H1 (cell line): Measurements from ENCODE around the gene CWH43. TPM values are rescaled to one million over a fixed set of nuclear protein-coding genes. Genes with fewer than 3 reads are reported as not detected.
A peak's percentile ranks its signal among the peaks of the same experiment; 100 is the strongest.

Source experiments
- CTCF ChIA-PET: fragments of 300-600 bp; sonication (Branson Sonifier 250); formaldehyde crosslinking; loops from one replicate; lab custom pipeline; 2021; ENCODE audit not compliant: partially characterized antibody; lab: Charles Lee
- POLR2A ChIA-PET: fragments of 300-600 bp; sonication (Branson Sonifier 250); formaldehyde crosslinking; loops from one replicate; lab custom pipeline; 2021; ENCODE audit warnings: inconsistent platforms; ENCODE audit not compliant: partially characterized antibody; lab: Charles Lee
- DNase-seq, 2 experiments: peaks; one replicate each; pipeline versions ENCODE4 v3.0.0 to v3.0.0-alpha.2; 2010 to 2022; ENCODE audit warnings: low spot score in 2 of 2, low read depth in 1 of 2, mixed read lengths in 1 of 2
- FAIRE-seq: peaks from 2 replicates; lab custom pipeline; 2011; peaks lifted over from hg19 to GRCh38; lab: Jason Lieb, UNC
- H2AFZ ChIP-seq: 2 replicates; pipeline ENCODE4 v1.8.1; 2012; ENCODE audit warnings: low read length, inconsistent platforms
- H2AK5ac ChIP-seq: 2 replicates; pipeline ENCODE4 v1.6.1; 2013; ENCODE audit warnings: low read depth, low read length
- H2BK120ac ChIP-seq: replicated peaks from 2 replicates; pipeline ENCODE3; 2013; ENCODE audit warnings: low read depth, low read length, inconsistent platforms
- H2BK12ac ChIP-seq: 2 replicates; pipeline ENCODE4 v1.6.1; 2013; ENCODE audit warnings: low read depth, low read length
- H2BK15ac ChIP-seq: 2 replicates; pipeline ENCODE4 v1.6.1; 2013; ENCODE audit warnings: low read length
- H2BK20ac ChIP-seq: 2 replicates; pipeline ENCODE4 v1.6.1; 2013; ENCODE audit warnings: low read length
- H2BK5ac ChIP-seq: 2 replicates; pipeline ENCODE4 v1.6.1; 2013; ENCODE audit warnings: low read depth, low read length
- H3K14ac ChIP-seq: 2 replicates; pipeline ENCODE4 v1.6.1; 2013; ENCODE audit warnings: inconsistent platforms; ENCODE audit not compliant: insufficient read length
- H3K18ac ChIP-seq: 2 replicates; pipeline ENCODE4 v1.6.1; 2013; ENCODE audit warnings: low read length; ENCODE audit errors: extremely low read depth
- H3K23ac ChIP-seq: 2 replicates; pipeline ENCODE4 v1.6.1; 2013; ENCODE audit warnings: inconsistent platforms; ENCODE audit not compliant: insufficient read length
- H3K23me2 ChIP-seq: 2 replicates; pipeline ENCODE4 v1.6.1; 2013; ENCODE audit warnings: low read depth, low read length
- H3K27ac ChIP-seq: 2 replicates; pipeline ENCODE4 v1.6.1; 2011; ENCODE audit warnings: low read depth, low read length, inconsistent platforms
- H3K27me3 ChIP-seq, 4 experiments: replicated peaks in 1 of 4; 1 replicate in 1 of 4; 2 replicates in 3 of 4; pipeline versions ENCODE4 v1.6.1 to v1.8.1; 2011 to 2013; ENCODE audit warnings: low read length in 3 of 4, mild to moderate bottlenecking in 3 of 4, inconsistent platforms in 2 of 4, mixed read lengths in 2 of 4, moderate library complexity in 1 of 4; ENCODE audit not compliant: control insufficient read depth in 3 of 4, insufficient read depth in 3 of 4; ENCODE audit errors: extremely low read depth in 1 of 4
- H3K36me3 ChIP-seq, 4 experiments: 2 replicates each; pipeline versions ENCODE4 v1.6.1 to v1.8.1; 2011 to 2013; ENCODE audit warnings: mild to moderate bottlenecking in 4 of 4, low read length in 3 of 4, moderate library complexity in 2 of 4, control low read depth in 1 of 4, inconsistent platforms in 1 of 4; ENCODE audit not compliant: insufficient read depth in 4 of 4, control insufficient read depth in 2 of 4
- H3K4ac ChIP-seq: replicated peaks from 2 replicates; pipeline ENCODE3; 2013; ENCODE audit warnings: low read length, low read depth, mixed read lengths, inconsistent platforms; ENCODE audit not compliant: insufficient read length
- H3K4me1 ChIP-seq, 4 experiments: replicated peaks in 1 of 4; 1 replicate in 1 of 4; 2 replicates in 3 of 4; pipeline versions ENCODE4 v1.6.1 to v1.8.1; 2011 to 2013; ENCODE audit warnings: low read length in 3 of 4, inconsistent platforms in 2 of 4, mixed read lengths in 1 of 4; ENCODE audit not compliant: insufficient read depth in 4 of 4, control insufficient read depth in 3 of 4
- H3K4me2 ChIP-seq, 2 experiments: 2 replicates each; pipeline versions ENCODE4 v1.6.1 to v1.8.1; 2011 to 2013; ENCODE audit warnings: low read depth in 2 of 2, low read length in 2 of 2, control low read depth in 1 of 2, inconsistent platforms in 1 of 2, mild to moderate bottlenecking in 1 of 2; ENCODE audit not compliant: insufficient read depth in 1 of 2
- H3K4me3 ChIP-seq, 4 experiments: fragments of 200-600, 300-600 bp in 1 of 4; sonication (generic), shearing (Covaris generic), sonication (Bioruptor Twin) in 1 of 4; 2 replicates each; pipeline versions ENCODE4 v1.5.1 to v1.8.1; 2011 to 2016; ENCODE audit warnings: low read length in 4 of 4, low read depth in 3 of 4, control low read depth in 2 of 4, inconsistent platforms in 2 of 4, mild to moderate bottlenecking in 2 of 4, mixed read lengths in 1 of 4, moderate library complexity in 1 of 4; ENCODE audit not compliant: insufficient read depth in 2 of 4; ENCODE audit errors: extremely low read depth in 1 of 4
- H3K56ac ChIP-seq: replicated peaks from 2 replicates; pipeline ENCODE3; 2013; ENCODE audit warnings: low read depth, mild to moderate bottlenecking, mixed read lengths, low read length, inconsistent platforms; ENCODE audit not compliant: insufficient read length
- H3K79me1 ChIP-seq: 2 replicates; pipeline ENCODE4 v1.6.1; 2013; ENCODE audit warnings: low read depth, low read length, control low read depth
- H3K79me2 ChIP-seq, 2 experiments: 2 replicates each; pipeline versions ENCODE4 v1.6.1 to v1.8.1; 2012 to 2013; ENCODE audit warnings: low read length in 2 of 2, mild to moderate bottlenecking in 2 of 2, inconsistent platforms in 1 of 2; ENCODE audit not compliant: insufficient read depth in 2 of 2, control insufficient read depth in 1 of 2
- H3K9ac ChIP-seq, 4 experiments: replicated peaks in 1 of 4; 1 replicate in 1 of 4; 2 replicates in 3 of 4; pipeline versions ENCODE4 v1.6.1 to v1.8.1; 2011 to 2013; ENCODE audit warnings: low read depth in 3 of 4, low read length in 3 of 4, control low read depth in 2 of 4, mild to moderate bottlenecking in 2 of 4, moderate library complexity in 2 of 4, inconsistent platforms in 1 of 4; ENCODE audit errors: extremely low read depth in 1 of 4
- H3K9me3 ChIP-seq, 2 experiments: 2 replicates each; pipeline versions ENCODE4 v1.6.1 to v1.8.1; 2012 to 2013; ENCODE audit warnings: mild to moderate bottlenecking in 2 of 2, moderate library complexity in 2 of 2, control low read depth in 1 of 2, inconsistent platforms in 1 of 2, low read depth in 1 of 2, low read length in 1 of 2, mixed read lengths in 1 of 2; ENCODE audit not compliant: insufficient read depth in 2 of 2
- H4K20me1 ChIP-seq, 2 experiments: replicated peaks in 1 of 2; 2 replicates each; pipeline versions ENCODE3 to v1.8.1; 2011 to 2013; ENCODE audit warnings: inconsistent platforms in 2 of 2, low read length in 2 of 2, mild to moderate bottlenecking in 1 of 2; ENCODE audit not compliant: insufficient read depth in 2 of 2, control insufficient read depth in 1 of 2
- H4K5ac ChIP-seq: 2 replicates; pipeline ENCODE4 v1.6.1; 2013; ENCODE audit warnings: low read length, low read depth, mixed read lengths, inconsistent platforms; ENCODE audit not compliant: insufficient read length
- H4K8ac ChIP-seq: 2 replicates; pipeline ENCODE4 v1.8.0; 2013; ENCODE audit warnings: mild to moderate bottlenecking, moderate library complexity, low read length, inconsistent platforms; ENCODE audit not compliant: insufficient read depth; ENCODE audit errors: extremely low read depth
- H4K91ac ChIP-seq: replicated peaks from 2 replicates; pipeline ENCODE3; 2013; ENCODE audit warnings: low read length, mixed read lengths, inconsistent platforms; ENCODE audit not compliant: insufficient read length
- ASH2L ChIP-seq: fragments of 200-600, 300-600 bp; sonication (generic); IDR thresholded peaks from one replicate; pipeline ENCODE4 v1.7.1; 2017; ENCODE audit warnings: low read length
- ATF2 ChIP-seq: IDR thresholded peaks from 2 replicates; pipeline ENCODE4 v1.6.1; 2012; ENCODE audit warnings: low read length, inconsistent platforms
- BACH1 ChIP-seq: IDR thresholded peaks from 2 replicates; pipeline ENCODE4 v1.6.1; 2012; ENCODE audit warnings: low read length, improper control_type of control experiment
- HDAC6 ChIP-seq: IDR thresholded peaks from one replicate; pipeline ENCODE4 v1.7.1; 2012; ENCODE audit warnings: low read depth, mild to moderate bottlenecking, inconsistent platforms, low read length, moderate library complexity
- RNF2 ChIP-seq: fragments of 200-900, 300-1000 bp; sonication (generic); IDR thresholded peaks from 2 replicates; pipeline ENCODE4 v1.7.1; 2016; ENCODE audit warnings: borderline replicate concordance, low read depth, mild to moderate bottlenecking, antibody characterized with exemption, low read length; ENCODE audit not compliant: poor library complexity, severe bottlenecking; ENCODE audit errors: missing control alignments
- SIN3A ChIP-seq, 2 experiments: IDR thresholded peaks in 1 of 2; conservative IDR thresholded peaks in 1 of 2; 2 replicates each; pipeline ENCODE4 v1.6.1; 2011 to 2012; ENCODE audit warnings: low read length in 2 of 2, improper control_type of control experiment in 1 of 2, low read depth in 1 of 2, mild to moderate bottlenecking in 1 of 2
- SIRT6 ChIP-seq: IDR thresholded peaks from one replicate; pipeline ENCODE4 v1.7.1; 2012; ENCODE audit warnings: low read length, inconsistent platforms
- SIX5 ChIP-seq: IDR thresholded peaks from 2 replicates; pipeline ENCODE4 v1.6.1; 2011; ENCODE audit warnings: mild to moderate bottlenecking, low read depth, low read length
- SP4 ChIP-seq: IDR thresholded peaks from 2 replicates; pipeline ENCODE4 v1.6.1; 2012; ENCODE audit warnings: low read length, inconsistent platforms
- YY1 ChIP-seq: IDR thresholded peaks from 2 replicates; pipeline ENCODE4 v1.6.1; 2011; ENCODE audit warnings: low read depth, mild to moderate bottlenecking, low read length
- WGBS, 2 experiments: shearing (Covaris generic) in 1 of 2; methylation state at CpG; one replicate each; pipeline versions ENCODE4 v1.1.6 to v1.1.7; 2013 to 2015; ENCODE audit warnings: low lambda C conversion rate in 2 of 2, mixed read lengths in 2 of 2, inconsistent platforms in 1 of 2, low coverage in 1 of 2, missing lambda C conversion rate in 1 of 2; ENCODE audit not compliant: insufficient replicate concordance in 2 of 2, insufficient coverage in 1 of 2, insufficient read length in 1 of 2; ENCODE audit errors: extremely low coverage in 1 of 2, missing lambda C conversion rate in 1 of 2; 5-methylcytosine and 5-hydroxymethylcytosine counted together
- polyA plus RNA-seq, 7 experiments: library from polyadenylated mRNA; depleted of rRNA in 3 of 7; stranded (reverse) in 5 of 7; unstranded in 2 of 7; fragments of >200 nt in 5 of 7; fragments of 200-250 nt in 2 of 7; gene quantifications; 1 replicate in 5 of 7; 2 replicates in 1 of 7; 4 replicates in 1 of 7; pipeline versions ENCODE4 v1.2.1 to v1.2.3, GENCODE V29; 2011 to 2013; ENCODE audit warnings: missing spikeins in 2 of 7, mixed read lengths in 2 of 7
- total RNA-seq: library from RNA; stranded (reverse); fragmentation: NEBNext Ultra II Directional; extraction: Animal tissue kit (Norgen Biotek cat#: 25700); gene quantifications from 2 replicates; pipeline ENCODE4 v1.2.1, GENCODE V29; 2021

CWH43 gene
- total and polyA plus RNA-seq, 2 of the 8 experiments (the other 6 are each of a cell fraction or from before 2014, with no cell fraction given): not detected

- Histone ChIP-seq H4K8ac (peak overlapping the region; percentile 51; the same call in 1 of the 2 replicates), H3K4ac (no peak overlapping the region), H3K23ac (no peak overlapping the region), H3K14ac (no peak overlapping the region), H3K27me3 (peaks cover 0 to 36% (median 20%) of the 10 kb centered on the region in 4 experiments; a peak in 6 of 7 replicates), H2AK5ac (no peak overlapping the region)
- 80% methylated on average over 27 of the region's 27 CpGs; no CpG with 5 or more reads in 1 of the 2 experiments for WGBS, 2 experiments
- no peak for TF ChIP-seq ATF2
- no peak for TF ChIP-seq SP4
- TF ChIP-seq SIX5: no peak
- no peak for TF ChIP-seq SIN3A (conservative IDR thresholded peaks at IDR 0.05 in 1 of 2, IDR thresholded peaks at IDR 0.05 in 1 of 2; ENCODE audit: low read depth in 1 of 2, low read length in 2 of 2)
- no peak for TF ChIP-seq YY1
- TF ChIP-seq BACH1: no peak
- no peak for TF ChIP-seq SIRT6
- TF ChIP-seq HDAC6: no peak
- TF ChIP-seq ASH2L: no peak
- TF ChIP-seq RNF2: no peak
- TF ChIP-seq, all 59 proteins: peak for 0
- no peak overlapping the region for H3K56ac ChIP-seq
- no peaks in the 10 kb centered on the region for H4K20me1 ChIP-seq
- no peaks in the 10 kb centered on the region for H3K79me2 ChIP-seq
- H2BK120ac ChIP-seq: no peak overlapping the region
- ChIA-PET CTCF (no interaction called here), POLR2A (no interaction called here)
- H3K27ac ChIP-seq: no peak overlapping the region
- H2BK12ac ChIP-seq: no peak overlapping the region
- no peak overlapping the region for H4K91ac ChIP-seq
- H3K36me3 ChIP-seq: no peaks in the 10 kb centered on the region
- no peak overlapping the region for H3K9ac ChIP-seq
- no peak overlapping the region for H2BK15ac ChIP-seq
- peak overlapping the region; percentile 86; the same call in 1 of the 2 replicates for H2AFZ ChIP-seq
- H3K9me3 ChIP-seq: peaks cover 0 to 5% of the 10 kb centered on the region in 2 experiments; a peak in 1 of 4 replicates
- peak overlapping the region in 3 of 4 experiments; percentile 30 to 59 (median 53); a peak in 5 of 8 replicates for H3K4me3 ChIP-seq
- peak overlapping the region; percentile 73 to 77 for H3K4me2 ChIP-seq
- H4K5ac ChIP-seq: no peak overlapping the region
- peaks cover 9% of the 10 kb centered on the region; the same call in 1 of the 2 replicates for H3K23me2 ChIP-seq
- DNase-seq (no peak), FAIRE-seq (no peak)
- H3K79me1 ChIP-seq: no peaks in the 10 kb centered on the region
- no peaks in the 10 kb centered on the region; a peak in 1 of 7 replicates for H3K4me1 ChIP-seq
- no peak overlapping the region for H2BK5ac ChIP-seq
- H2BK20ac ChIP-seq: no peak overlapping the region
- no peak overlapping the region for H3K18ac ChIP-seq
Measured at GRCh38 chr4:48986654-48987164, 634 bp downstream of the CWH43 start.
